ENCODE data around the gene TMCO2.
"Not testable (repeated sequence)": the region's sequence is repeated elsewhere in the genome, so short reads cannot be mapped to it uniquely, and the experiment has no call there.

The TMCO2 gene

DNA sequence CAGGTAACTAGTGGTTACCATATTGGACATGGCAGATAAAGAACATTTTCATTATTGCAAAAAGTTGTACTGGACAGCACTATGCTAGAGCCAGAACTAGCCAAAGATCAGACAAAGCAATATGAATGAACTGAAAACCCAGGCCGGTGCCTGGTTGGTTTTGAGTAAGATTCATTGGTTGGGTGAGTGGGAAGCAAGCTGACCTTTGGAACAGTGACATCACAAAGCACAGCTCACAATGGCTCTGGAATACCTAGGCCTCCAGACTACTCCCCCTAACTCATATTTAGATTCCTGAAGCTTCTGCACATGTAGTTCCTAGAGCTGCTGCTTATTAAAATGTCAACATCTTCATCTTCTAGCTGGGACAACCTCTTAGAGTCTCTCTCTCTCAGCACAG lies at the start of gene TMCO2:
TSS of gene TMCO2 (plus strand) at position 283 of the 400 bp plus-strand sequence. CDS start at position 340, 57 bp downstream.
- DNase-seq: no peak

- no peak for DNase-seq
Measured at GRCh38 chr1:40199126-40199525, 48.6 kb upstream of the TMCO2 start.

DNA sequence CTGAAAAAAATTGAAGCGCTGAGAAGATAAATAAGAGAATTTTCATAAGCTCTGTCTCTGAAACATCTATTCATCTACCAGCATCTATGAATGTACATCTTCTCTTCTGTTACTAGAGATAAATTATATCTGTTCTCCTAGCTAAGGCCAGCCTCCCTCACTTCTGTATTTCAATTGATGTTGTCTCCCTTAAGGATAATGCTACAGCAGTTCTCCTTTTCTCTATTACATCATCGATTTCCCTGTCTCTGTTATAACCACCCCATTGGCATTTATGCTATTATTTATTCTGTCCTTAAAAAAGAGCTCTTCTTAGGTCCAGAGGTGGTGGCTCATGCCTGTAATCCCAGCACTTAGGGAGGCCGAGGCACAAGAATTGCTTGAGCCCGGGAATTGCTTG lies 42.9 kb upstream of the TMCO2 start:
- DNase-seq: no peak

GRCh38 chr1:40210511-40211204 lies 37.1 kb upstream of the TMCO2 start:
- no peak for DNase-seq

DNA sequence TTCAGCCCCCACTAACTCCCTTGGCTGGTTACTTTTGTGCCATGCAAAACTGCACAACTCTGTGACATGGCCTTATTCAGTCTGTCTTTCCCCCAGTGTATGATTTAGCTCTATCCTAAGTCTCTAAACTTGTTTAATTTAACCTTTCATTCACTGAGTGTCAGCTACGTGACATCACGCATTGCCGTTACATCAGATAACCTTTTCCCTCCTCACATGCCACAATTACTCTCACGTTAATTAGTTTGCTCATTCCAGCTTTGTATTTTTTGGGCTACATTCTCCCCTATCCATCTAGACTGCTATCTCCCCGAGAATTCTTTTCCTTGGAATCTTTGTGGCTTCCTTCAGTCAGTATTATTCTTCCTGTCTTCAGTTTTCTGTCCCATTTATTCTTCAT lies 29.4 kb upstream of the TMCO2 start:
- DNase-seq: no peak

GRCh38 chr1:40221471-40221905 lies 26.2 kb upstream of the TMCO2 start:
- DNase-seq: not testable (repeated sequence)

GRCh38 chr1:40221977-40222772 lies 25.6 kb upstream of the TMCO2 start:
- DNase-seq: peak; percentile 74

DNA sequence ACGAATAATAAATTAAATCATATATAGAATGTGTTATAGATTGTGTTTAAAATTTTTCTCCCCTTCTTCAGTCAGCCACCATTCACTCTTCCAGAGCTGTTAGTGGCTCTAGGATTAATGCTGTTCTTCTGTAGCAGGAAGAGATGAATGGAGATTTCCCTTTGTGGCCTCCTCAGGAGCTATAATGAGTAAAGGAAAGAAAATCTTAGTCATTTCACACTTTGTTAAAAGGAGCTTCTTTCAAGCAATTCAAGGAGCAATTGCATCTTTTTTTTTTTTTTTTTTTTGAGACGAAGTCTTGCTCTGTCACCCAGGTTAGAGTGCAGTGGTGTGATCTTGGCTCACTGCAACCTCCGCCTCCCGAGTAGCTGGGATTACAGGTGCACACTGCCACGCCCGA lies 23.7 kb upstream of the TMCO2 start:
- no peak for DNase-seq

- DNase-seq: no peak
Measured at GRCh38 chr1:40226192-40226591, 21.5 kb upstream of the TMCO2 start.

GRCh38 chr1:40232444-40232843 lies 15.3 kb upstream of the TMCO2 start:
- DNase-seq: peak; percentile 32

- no peak for DNase-seq
Measured at GRCh38 chr1:40239626-40240025, 8.1 kb upstream of the TMCO2 start.

DNA sequence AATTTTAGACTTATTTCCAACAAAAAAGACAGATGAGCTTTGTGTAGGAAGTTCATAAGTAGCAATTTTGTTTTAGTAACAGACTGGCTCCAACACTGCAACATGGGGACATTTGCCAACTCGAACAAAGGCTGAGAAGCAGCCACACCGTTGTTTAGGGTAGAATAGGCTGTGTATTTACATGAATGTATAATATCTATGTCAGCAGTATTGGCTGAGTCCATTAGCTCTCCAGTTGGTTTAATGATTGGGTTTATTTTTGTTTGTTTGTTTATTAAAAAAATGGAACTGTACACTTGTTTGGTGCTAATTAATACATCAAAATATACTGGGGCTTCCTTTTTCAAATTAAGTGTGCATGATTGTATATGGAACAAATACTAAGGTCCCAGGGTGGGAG lies 7.3 kb upstream of the TMCO2 start:
- no peak for DNase-seq

DNA sequence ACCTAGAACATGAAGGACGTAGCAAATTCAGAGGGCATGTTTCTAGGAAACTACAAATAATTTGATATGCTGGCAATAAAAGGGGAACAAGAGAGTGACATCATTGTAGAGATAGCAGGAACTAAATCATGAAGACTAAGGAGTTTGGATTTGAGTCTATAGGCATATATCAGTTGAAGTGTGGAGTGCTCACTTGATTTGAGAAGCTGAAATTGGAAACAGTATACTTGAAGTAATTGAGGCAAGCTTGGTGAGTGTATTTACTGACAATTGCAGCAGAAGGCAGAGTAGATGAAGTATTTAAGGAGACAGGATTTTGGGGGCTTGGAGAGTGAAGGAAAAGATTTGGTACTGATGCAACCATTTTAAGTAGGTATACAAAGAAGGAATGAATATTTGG lies 6.4 kb upstream of the TMCO2 start:
- DNase-seq: no peak

GRCh38 chr1:40243351-40243750 lies 4.4 kb upstream of the TMCO2 start:
- DNase-seq: no peak

DNA sequence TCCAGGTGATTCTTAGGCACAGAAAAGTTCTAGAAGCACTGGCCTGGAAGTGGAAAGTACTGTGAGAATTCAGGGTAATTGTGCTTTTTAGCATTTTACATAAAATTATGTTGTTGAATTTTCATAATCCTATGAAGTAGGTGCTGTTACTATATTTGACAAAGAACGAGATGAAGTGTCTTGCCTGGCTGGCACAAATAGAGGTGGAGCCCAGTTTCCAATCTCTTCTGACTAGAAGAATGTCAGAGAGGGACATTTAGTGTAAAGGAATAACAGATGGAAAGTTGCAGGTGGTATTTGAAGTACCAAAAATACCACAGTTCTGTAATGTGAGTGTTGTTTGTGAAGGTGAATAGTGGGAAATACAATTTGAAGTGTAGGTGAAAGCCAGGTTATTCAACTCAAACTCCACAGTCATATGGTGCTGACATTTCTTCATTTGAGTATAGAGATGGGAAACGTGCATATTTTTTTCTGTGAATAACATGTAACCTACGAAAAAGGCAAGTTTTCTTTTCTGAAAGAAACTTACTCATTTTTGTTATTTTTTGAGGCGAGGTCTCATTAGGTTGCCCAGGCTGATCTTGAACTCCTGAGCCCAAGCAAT lies 3.5 kb upstream of the TMCO2 start:
- DNase-seq: no peak

GRCh38 chr1:40245686-40246085 lies 2.1 kb upstream of the TMCO2 start:
- DNase-seq: peak; percentile 89

DNA sequence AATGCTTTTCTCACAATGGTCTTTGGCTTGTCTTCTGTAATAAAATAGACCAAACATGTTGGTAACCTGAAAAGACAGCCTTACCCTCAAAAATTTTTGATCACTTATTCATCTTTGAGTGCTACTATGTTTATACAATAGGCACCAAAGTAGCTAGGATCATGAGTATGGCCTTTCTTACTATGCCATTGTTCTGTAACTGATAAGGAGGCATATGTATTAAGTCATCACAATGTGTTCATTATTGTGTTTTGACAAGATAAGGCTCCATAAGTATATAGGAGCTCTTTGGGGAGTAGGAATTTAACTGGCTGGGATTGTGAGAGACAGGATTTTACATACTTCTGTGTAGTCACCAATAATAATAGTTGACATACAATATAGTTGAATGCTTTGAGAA lies 675 bp downstream of the TMCO2 start:
- DNase-seq: peak; percentile 87

DNA sequence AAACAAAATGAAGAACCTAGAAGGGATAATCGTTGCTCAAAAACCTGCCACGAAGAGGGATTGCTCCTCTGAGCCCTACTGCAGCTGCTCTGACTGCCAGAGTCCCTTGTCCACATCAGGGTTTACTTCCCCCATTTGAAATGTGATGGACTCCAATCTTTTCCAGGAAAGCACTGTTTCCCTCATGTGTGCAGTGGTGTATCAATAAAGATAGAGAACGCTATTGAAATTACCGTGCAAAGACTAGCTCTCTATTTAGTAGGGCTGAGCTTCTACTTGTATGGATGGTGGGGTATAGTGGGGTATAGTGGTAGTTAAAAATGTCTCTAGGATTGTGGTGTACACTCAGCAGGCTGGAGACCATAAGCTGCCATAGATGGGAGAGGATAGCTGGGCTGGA lies 3.7 kb downstream of the TMCO2 start:
- DNase-seq: no peak

GRCh38 chr1:40252601-40253000 lies 4.9 kb downstream of the TMCO2 start:
- DNase-seq: no peak

DNA sequence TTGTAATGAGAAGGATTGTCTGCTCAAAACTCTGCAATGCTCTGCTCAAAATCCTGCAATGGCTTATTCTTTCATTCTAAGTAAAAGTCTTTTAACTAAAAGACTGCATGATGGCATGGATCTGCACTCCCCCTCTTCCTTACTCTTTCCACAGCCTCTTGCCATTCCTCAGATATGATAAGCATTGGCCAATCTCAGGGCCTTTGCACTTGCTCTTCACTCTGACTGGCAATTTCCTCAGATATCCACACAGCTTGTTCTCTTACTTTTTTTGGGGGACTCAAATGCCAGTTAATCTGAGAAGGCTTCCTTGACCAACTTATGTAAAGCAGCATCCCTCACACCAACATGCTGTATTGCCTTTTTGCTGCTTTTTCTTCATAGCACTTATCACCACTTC lies 7.5 kb downstream of the TMCO2 start:
- no peak for DNase-seq

DNA sequence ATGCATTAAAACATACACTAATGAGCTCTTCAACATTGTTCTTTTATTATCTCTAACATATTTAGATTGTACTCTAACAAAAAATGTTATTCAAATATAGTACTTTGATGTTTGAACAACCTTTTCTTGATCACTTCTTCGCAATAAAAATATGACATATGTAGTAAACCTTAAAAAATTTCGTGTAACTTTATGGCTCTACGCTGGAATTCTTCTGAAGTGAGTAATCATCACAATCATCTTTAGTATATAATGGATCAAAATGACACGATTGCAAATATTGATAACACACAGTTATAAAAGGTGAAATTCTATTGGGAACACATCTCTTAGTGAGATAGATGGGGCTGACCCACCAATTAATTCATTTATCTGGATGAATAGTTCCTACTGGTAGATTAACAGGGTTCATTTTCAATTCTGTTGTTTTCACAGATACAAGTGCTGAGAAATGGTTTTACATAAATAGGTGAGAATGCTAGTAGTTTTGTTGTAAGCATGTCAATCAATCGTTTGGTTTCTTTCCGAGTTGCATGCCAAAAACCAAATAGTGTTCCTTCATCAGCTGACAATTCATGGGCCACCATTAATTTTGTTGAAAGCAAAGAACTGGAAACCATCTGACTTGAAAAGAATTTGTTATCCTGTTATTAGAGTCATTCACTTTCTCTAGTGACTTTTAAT lies 8.8 kb downstream of the TMCO2 start:
- peak; percentile 35 for DNase-seq

GRCh38 chr1:40257313-40257687 lies 9.6 kb downstream of the TMCO2 start:
- peak; percentile 60 for DNase-seq

DNA sequence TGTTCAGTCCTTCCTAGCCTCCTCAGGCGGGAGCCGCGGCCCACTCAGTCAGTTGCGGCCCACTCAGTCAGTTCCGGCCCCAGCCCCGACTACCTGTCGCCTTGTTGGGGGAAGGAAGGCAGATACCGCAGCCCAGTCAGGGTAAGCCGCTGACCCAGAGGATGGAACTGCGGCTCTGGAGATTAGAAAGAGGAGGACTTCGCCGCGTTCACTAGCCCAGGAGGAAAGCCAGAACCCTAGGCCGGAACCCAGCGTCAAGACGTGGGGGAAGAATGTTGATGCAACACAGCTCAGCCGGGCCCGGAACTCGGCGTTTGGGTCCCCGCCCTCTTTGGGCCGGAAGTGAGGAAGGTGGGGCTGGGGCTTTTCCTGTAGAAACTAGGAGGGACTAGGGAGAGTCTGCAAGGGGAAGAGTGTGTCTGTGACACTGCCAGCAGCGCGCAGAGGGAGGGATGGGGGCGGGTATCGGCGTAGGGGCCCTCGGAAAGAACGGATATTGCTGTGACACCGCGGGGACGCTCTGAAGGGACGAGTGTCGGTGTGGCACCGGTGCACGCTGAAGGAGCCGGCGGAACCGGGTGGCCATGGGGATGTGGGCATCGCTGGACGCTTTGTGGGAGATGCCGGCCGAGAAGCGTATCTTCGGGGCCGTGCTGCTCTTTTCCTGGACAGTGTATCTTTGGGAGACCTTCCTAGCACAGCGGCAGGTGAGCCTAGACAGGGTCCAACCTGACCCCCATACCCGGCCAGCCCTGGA lies 10.1 kb downstream of the TMCO2 start, which contains the start of gene ZMPSTE24:
TSS of gene ZMPSTE24 (plus strand) at position 549 of the 757 bp plus-strand sequence. CDS start at position 585, 36 bp downstream.
- peak; percentile 98 for DNase-seq

All from hematopoietic multipotent progenitor cell treated with erythropoietin and hydrocortisone succinate and interleukin-3 and kit ligand, for 6 days (in vitro differentiated cells).